ENCODE data around the gene FBXL3. TPM values are rescaled to one million over a fixed set of nuclear protein-coding genes. Genes with fewer than 3 reads are reported as not detected.
"Not testable (repeated sequence)": the region's sequence is repeated elsewhere in the genome, so short reads cannot be mapped to it uniquely, and the experiment has no call there.

Gene FBXL3
- total and polyA plus RNA-seq, 4 experiments from 2014 or later = 53.7 to 96.2 (median 80.7) TPM

DNA sequence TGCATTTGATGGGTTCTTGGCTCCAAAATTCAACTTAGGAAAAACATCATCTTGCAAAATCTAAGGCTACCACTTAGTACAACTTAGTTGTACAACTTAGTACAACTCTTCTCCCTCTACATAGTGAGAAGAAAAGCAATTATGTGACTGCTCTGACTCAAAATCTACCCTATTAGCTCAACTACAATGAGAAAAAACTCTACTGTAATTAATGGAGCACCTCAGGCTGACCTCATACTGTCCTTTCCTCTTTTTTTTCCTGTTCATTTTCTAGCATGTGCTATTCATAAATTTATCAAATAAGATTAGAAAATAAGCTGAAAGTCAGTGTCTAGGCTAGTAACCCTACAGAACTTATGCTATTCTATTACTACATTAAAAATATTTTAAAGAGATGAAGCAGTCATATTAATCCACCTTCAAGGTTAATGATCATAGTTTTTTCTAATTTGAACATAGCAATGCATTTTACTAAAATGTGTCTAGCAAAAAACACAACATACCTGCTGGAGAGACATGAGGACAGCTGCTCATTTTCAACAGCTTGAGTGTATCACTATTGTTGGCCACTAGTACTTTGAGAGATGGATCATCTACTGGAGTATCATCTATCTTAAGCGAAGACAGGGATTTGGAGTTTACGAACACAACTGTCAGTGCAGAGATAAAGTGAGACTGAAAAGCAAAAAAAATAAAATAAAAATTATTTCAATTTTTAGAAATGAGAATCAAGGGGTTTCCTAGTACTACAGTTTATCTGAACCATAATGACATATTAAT lies 11.9 kb downstream of the FBXL3 start:
- Mint-ChIP-seq H3K4me1 (peaks cover 36 to 62% (median 50%) of the 10 kb centered on the region in 4 donors), H3K4me3 (no peak overlapping the region), H3K9me3 (no peaks in the 10 kb centered on the region), H3K27me3 (no peaks in the 10 kb centered on the region), H3K27ac (peak overlapping the region in 4 of 7 donors; percentile 9 to 74 (median 46)), H3K36me3 (peaks cover 49 to 85% of the 10 kb centered on the region in 2 donors)
- Histone ChIP-seq H3K27me3 (ENCODE audit: insufficient read depth, low read length) (no peaks in the 10 kb centered on the region), H3K36me3 (ENCODE audit: insufficient read depth, low read length) (peaks cover 63% of the 10 kb centered on the region), H3K27ac (ENCODE audit: low read depth, low read length) (no peak overlapping the region), H3K4me3 (ENCODE audit: low read length in 2 of 2) (no peak overlapping the region), H3K9me3 (ENCODE audit: control insufficient read depth in 1 of 2, low read length in 2 of 2) (no peaks in the 10 kb centered on the region), H3K4me1 (ENCODE audit: insufficient read depth, low read length) (peaks cover 45% of the 10 kb centered on the region)
- DNase-seq = no peak
- ChIA-PET POLR2A (ENCODE audit: partially characterized antibody) (interaction anchor here (2.0 to 4.0 kb wide), 2 partner anchors 11 to 23 kb away, joined by 13 to 26 read pairs; partner anchors contain the start of genes CLN5 and FBXL3), CTCF (ENCODE audit: partially characterized antibody) (interaction anchor here (1.1 to 3.8 kb wide), 5 partner anchors 13 to 34 kb away, joined by 4 to 17 read pairs (median 5); no protein-coding TSS in a partner anchor)
- intact Hi-C loops (cut with micrococcal nuclease) = no loop called here

DNA sequence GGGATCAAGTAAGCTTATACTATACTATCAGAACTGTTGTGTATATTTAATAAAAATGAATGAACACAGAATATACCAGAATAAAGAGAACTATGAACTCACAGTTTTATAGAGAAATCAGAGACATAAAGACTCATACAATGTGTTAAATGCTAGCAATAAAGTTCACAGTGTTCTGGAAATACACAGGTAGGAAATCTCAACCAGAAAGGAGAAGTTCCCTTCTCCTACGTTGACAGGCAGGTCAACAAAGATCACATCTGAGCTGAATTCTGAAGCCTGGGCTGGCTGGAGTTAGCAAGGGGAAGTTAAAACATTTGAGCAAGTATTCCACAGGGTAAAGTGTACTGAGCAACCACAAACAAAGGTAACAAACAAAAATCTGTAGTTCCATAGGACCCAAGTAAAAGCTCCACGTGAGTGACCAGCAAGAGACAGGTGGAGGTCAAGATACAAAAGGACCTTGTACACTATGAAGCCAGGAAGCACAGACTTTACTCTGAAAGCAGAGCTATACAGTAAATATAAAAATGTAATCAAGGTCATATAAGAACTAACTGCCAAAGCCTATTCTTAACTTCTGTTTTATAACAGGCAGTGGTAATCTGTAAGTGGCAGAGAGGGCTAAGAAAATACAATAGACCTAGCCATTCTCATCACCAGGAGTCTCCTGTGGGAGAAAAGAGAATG lies 13.0 kb downstream of the FBXL3 start:
- peaks cover 39% of the 10 kb centered on the region for H3K4me1 ChIP-seq (ENCODE audit: insufficient read depth, low read length)
- DNase-seq = no peak
- no peak overlapping the region for H3K4me3 ChIP-seq (ENCODE audit: low read length in 2 of 2)
- CTCF ChIA-PET (ENCODE audit: partially characterized antibody) = interaction anchor here (0.8 to 3.8 kb wide), 8 partner anchors 9 to 34 kb away, joined by 3 to 17 read pairs (median 4); no protein-coding TSS in a partner anchor
- H3K4me3 Mint-ChIP-seq = peak overlapping the region in 1 of 8 donors; percentile 1
- H3K27ac Mint-ChIP-seq = peak overlapping the region in 6 of 7 donors; percentile 38 to 58 (median 45)
- intact Hi-C loops (cut with micrococcal nuclease) = no loop called here
- POLR2A ChIA-PET (ENCODE audit: partially characterized antibody) = interaction anchor here (1.7 to 4.0 kb wide), 3 partner anchors 12 to 21 kb away, joined by 3 to 26 read pairs (median 13); partner anchors contain the start of genes CLN5 and FBXL3
- H3K27ac ChIP-seq (ENCODE audit: low read depth, low read length) = no peak overlapping the region
- peaks cover 62% of the 10 kb centered on the region for H3K36me3 ChIP-seq (ENCODE audit: insufficient read depth, low read length)
- H3K9me3 ChIP-seq (ENCODE audit: control insufficient read depth in 1 of 2, low read length in 2 of 2) = no peaks in the 10 kb centered on the region
- H3K27me3 Mint-ChIP-seq = no peaks in the 10 kb centered on the region
- H3K4me1 Mint-ChIP-seq = peaks cover 38 to 60% (median 50%) of the 10 kb centered on the region in 4 donors
- peaks cover 58 to 86% of the 10 kb centered on the region in 2 donors for H3K36me3 Mint-ChIP-seq
- no peaks in the 10 kb centered on the region for H3K9me3 Mint-ChIP-seq
- H3K27me3 ChIP-seq (ENCODE audit: insufficient read depth, low read length) = no peaks in the 10 kb centered on the region

DNA sequence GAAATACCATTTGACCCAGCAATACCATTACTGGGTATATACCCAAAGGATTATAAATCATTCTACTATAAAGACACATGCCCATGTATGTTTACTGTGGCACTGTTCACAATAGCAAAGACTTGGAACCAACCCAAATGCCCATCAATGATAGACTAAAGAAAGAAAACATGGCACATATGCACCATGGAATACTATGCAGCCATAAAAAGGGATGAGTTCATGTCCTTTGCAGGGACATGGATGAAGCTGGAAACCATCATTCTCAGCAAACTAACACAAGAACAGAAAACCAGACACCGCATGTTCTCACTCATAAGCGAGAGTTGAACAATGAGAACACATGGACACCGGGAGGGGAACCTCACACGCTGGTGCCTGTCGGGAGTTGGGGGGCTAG lies 17.2 kb downstream of the FBXL3 start:
- H3K9me3 Mint-ChIP-seq; H3K27me3 Mint-ChIP-seq; H3K27ac ChIP-seq (ENCODE audit: low read depth, low read length); DNase-seq; H3K27me3 ChIP-seq (ENCODE audit: insufficient read depth, low read length); H3K4me3 ChIP-seq (ENCODE audit: low read length in 2 of 2); H3K9me3 ChIP-seq (ENCODE audit: control insufficient read depth in 1 of 2, low read length in 2 of 2); intact Hi-C loops (cut with micrococcal nuclease): not testable (repeated sequence)
- POLR2A ChIA-PET (ENCODE audit: partially characterized antibody) = interaction anchor here (1.4 to 1.6 kb wide), 2 partner anchors 16 to 18 kb away, joined by 5 to 7 read pairs; partner anchors contain the start of gene CLN5
- Mint-ChIP-seq H3K4me3 (peak overlapping the region in 1 of 8 donors; percentile 33), H3K4me1 (peaks cover 30 to 59% (median 40%) of the 10 kb centered on the region in 4 donors), H3K27ac (peak overlapping the region in 2 of 7 donors; percentile 48 to 71), H3K36me3 (peaks cover 52 to 77% of the 10 kb centered on the region in 2 donors)
- peaks cover 57% of the 10 kb centered on the region for H3K36me3 ChIP-seq (ENCODE audit: insufficient read depth, low read length)
- peaks cover 40% of the 10 kb centered on the region for H3K4me1 ChIP-seq (ENCODE audit: insufficient read depth, low read length)
- CTCF ChIA-PET (ENCODE audit: partially characterized antibody) = interaction anchor here (1.0 to 1.4 kb wide), 2 partner anchors 8 to 17 kb away, joined by 3 read pairs; no protein-coding TSS in a partner anchor

DNA sequence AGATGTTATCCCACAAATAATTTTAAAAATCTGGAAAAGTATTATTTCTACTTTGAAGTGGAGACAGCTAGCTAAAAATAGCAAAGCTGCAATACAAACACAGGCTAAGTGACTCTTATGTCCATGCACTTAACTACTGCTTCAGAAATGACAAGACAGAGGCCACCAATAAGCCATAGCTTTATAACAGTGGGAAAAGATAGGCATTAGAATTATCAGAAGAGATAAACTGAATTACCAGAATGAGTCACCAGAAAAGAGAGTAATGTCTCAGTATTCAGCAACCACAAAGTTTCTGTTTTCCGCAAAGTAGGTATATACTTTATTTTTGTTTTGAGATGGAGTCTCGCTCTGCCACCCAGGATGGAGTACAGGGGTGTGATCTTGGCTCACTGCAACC lies 17.9 kb downstream of the FBXL3 start:
- Mint-ChIP-seq H3K4me1 (peaks cover 24 to 51% (median 36%) of the 10 kb centered on the region in 4 donors), H3K9me3 (no peaks in the 10 kb centered on the region), H3K27me3 (no peaks in the 10 kb centered on the region), H3K27ac (peak overlapping the region in 6 of 7 donors; percentile 47 to 74 (median 62)), H3K36me3 (peaks cover 49 to 73% of the 10 kb centered on the region in 2 donors), H3K4me3 (peak overlapping the region in 1 of 8 donors; percentile 28)
- Histone ChIP-seq H3K36me3 (ENCODE audit: insufficient read depth, low read length) (peaks cover 50% of the 10 kb centered on the region), H3K9me3 (ENCODE audit: control insufficient read depth in 1 of 2, low read length in 2 of 2) (no peaks in the 10 kb centered on the region), H3K27ac (ENCODE audit: low read depth, low read length) (no peak overlapping the region), H3K27me3 (ENCODE audit: insufficient read depth, low read length) (no peaks in the 10 kb centered on the region), H3K4me1 (ENCODE audit: insufficient read depth, low read length) (peaks cover 35% of the 10 kb centered on the region), H3K4me3 (ENCODE audit: low read length in 2 of 2) (no peak overlapping the region)
- no peak for DNase-seq
- ChIA-PET CTCF (ENCODE audit: partially characterized antibody) (interaction anchor here (1.2 to 1.9 kb wide), 3 partner anchors 8 to 28 kb away, joined by 3 to 9 read pairs (median 5); no protein-coding TSS in a partner anchor), POLR2A (ENCODE audit: partially characterized antibody) (interaction anchor here (0.7 to 5.0 kb wide), 4 partner anchors 12 to 18 kb away, joined by 3 to 30 read pairs (median 4); partner anchors contain the start of genes CLN5 and FBXL3)
- intact Hi-C loops (cut with micrococcal nuclease) = no loop called here

DNA sequence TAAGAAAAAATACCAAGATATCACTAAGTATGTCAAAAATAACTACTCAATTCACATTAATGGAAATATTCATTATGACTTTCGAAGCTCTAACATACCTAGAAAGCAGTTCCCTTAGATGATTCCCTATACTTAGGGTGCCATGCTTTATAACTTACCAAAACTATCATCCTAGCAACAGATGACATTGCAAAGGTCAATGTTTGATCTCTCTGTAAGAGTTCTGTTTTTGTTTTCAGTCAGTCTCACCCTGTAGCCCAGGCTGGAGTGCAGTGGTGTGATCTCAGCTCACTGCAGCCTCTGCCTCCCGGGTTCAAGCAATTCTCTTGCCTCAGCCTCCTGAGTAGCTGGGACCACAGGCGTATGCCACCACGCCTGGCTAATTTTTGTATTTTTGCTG lies 18.6 kb downstream of the FBXL3 start:
- DNase-seq; H3K4me3 Mint-ChIP-seq; intact Hi-C loops (cut with micrococcal nuclease); H3K4me3 ChIP-seq (ENCODE audit: low read length in 2 of 2); H3K27me3 Mint-ChIP-seq; H3K27me3 ChIP-seq (ENCODE audit: insufficient read depth, low read length); H3K9me3 ChIP-seq (ENCODE audit: control insufficient read depth in 1 of 2, low read length in 2 of 2); H3K9me3 Mint-ChIP-seq: not testable (repeated sequence)
- Histone ChIP-seq H3K36me3 (ENCODE audit: insufficient read depth, low read length) (peaks cover 43% of the 10 kb centered on the region), H3K4me1 (ENCODE audit: insufficient read depth, low read length) (peaks cover 35% of the 10 kb centered on the region), H3K27ac (ENCODE audit: low read depth, low read length) (peak overlapping the region; percentile 36)
- ChIA-PET CTCF (ENCODE audit: partially characterized antibody) (interaction anchor here (0.7 to 1.9 kb wide), 4 partner anchors 8 to 28 kb away, joined by 3 to 9 read pairs (median 4); no protein-coding TSS in a partner anchor), POLR2A (ENCODE audit: partially characterized antibody) (interaction anchor here (0.7 to 5.0 kb wide), 4 partner anchors 13 to 18 kb away, joined by 3 to 30 read pairs (median 4); partner anchors contain the start of gene FBXL3)
- H3K27ac Mint-ChIP-seq = peak overlapping the region in 6 of 7 donors; percentile 10 to 71 (median 54)
- H3K36me3 Mint-ChIP-seq = peaks cover 43 to 71% of the 10 kb centered on the region in 2 donors
- peaks cover 19 to 45% (median 30%) of the 10 kb centered on the region in 4 donors for H3K4me1 Mint-ChIP-seq

DNA sequence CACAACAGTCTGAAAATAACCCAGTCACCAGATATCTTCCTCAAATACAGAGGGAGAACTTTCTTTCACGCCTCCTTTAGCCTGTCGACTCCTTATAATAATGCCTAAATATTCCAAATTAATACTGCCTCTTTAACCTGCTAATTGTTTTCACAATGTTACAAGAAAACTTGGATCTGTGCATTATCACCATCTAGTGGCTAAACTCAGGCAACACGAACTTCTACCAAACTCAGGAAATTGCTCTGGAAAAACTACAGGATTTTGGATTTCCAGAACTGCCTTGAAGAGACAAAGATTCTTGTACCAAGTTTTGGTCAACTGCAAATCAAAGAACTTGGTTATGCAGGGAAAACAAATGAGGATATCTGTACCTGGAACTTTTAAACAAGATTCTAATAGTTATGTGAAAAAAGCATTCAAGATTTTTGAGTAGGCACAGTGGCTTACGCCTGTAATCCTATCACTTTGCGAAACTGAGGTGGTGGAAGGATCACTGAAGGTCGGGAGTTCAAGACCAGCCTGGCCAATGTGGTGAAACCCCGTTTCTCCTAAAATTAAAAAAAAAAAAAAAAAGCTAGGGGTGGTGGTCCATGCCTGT lies 24.3 kb downstream of the FBXL3 start:
- peaks cover 43% of the 10 kb centered on the region for H3K4me1 ChIP-seq (ENCODE audit: insufficient read depth, low read length)
- intact Hi-C loops (cut with micrococcal nuclease) = loop anchor here (1.0 kb wide), 1 partner anchor 10 kb away; the partner anchor contains the start of gene CLN5
- no peak overlapping the region for H3K4me3 ChIP-seq (ENCODE audit: low read length in 2 of 2)
- H3K27ac ChIP-seq (ENCODE audit: low read depth, low read length) = no peak overlapping the region
- H3K36me3 ChIP-seq (ENCODE audit: insufficient read depth, low read length) = peaks cover 18% of the 10 kb centered on the region
- no peaks in the 10 kb centered on the region for H3K9me3 Mint-ChIP-seq
- H3K27me3 ChIP-seq (ENCODE audit: insufficient read depth, low read length) = no peaks in the 10 kb centered on the region
- ChIA-PET POLR2A (ENCODE audit: partially characterized antibody) (interaction anchor here (0.6 to 5.0 kb wide), 4 partner anchors 10 to 174 kb away, joined by 3 to 42 read pairs (median 17); partner anchors contain the start of genes CLN5 and FBXL3), CTCF (ENCODE audit: partially characterized antibody) (interaction anchor here (0.7 to 3.7 kb wide), 15 partner anchors 10 to 1306 kb away, joined by 3 to 23 read pairs (median 4); partner anchors contain the start of genes CLN5 and FBXL3)
- no peaks in the 10 kb centered on the region for H3K9me3 ChIP-seq (ENCODE audit: control insufficient read depth in 1 of 2, low read length in 2 of 2)
- DNase-seq = peak in 1 of 5 donors; percentile 19
- H3K4me3 Mint-ChIP-seq = no peak overlapping the region
- no peaks in the 10 kb centered on the region for H3K27me3 Mint-ChIP-seq
- peak overlapping the region; percentile 5 to 85 (median 30) for H3K27ac Mint-ChIP-seq
- peaks cover 38 to 57% of the 10 kb centered on the region in 2 donors for H3K36me3 Mint-ChIP-seq
- H3K4me1 Mint-ChIP-seq = peaks cover 25 to 44% (median 35%) of the 10 kb centered on the region in 4 donors
